ENCODE results near the gene CD300LF. TPM values are rescaled to one million over a fixed set of nuclear protein-coding genes. Genes with fewer than 3 reads are reported as not detected.

The CD300LF gene
- total RNA-seq, 1 donor from 2014 or later: 66.2 TPM

GRCh38 chr17:74711058-74711824 is 1.5 kb downstream of the CD300LF start:
- Histone ChIP-seq H3K9me3 (no peaks in the 10 kb centered on the region), H3K27me3 (ENCODE audit: low read depth) (peaks cover 5% of the 10 kb centered on the region), H3K36me3 (no peaks in the 10 kb centered on the region), H3K4me3 (peak overlapping the region; percentile 42), H3K4me1 (peaks cover 16% of the 10 kb centered on the region), H3K27ac (no peak overlapping the region)
- intact Hi-C loops (cut with DNase I): no loop called here
- no peak for TF ChIP-seq CTCF (IDR thresholded peaks at IDR 0.05)
- ATAC-seq (no peak), DNase-seq (no peak)

- Histone ChIP-seq H3K4me3 (no peak overlapping the region), H3K27me3 (ENCODE audit: low read depth) (peaks cover 10% of the 10 kb centered on the region), H3K4me1 (peaks cover 22% of the 10 kb centered on the region), H3K27ac (no peak overlapping the region), H3K36me3 (peaks cover 3% of the 10 kb centered on the region), H3K9me3 (no peaks in the 10 kb centered on the region)
- ATAC-seq (peak; percentile 85 to 86), DNase-seq (peak; percentile 73)
- no peak for TF ChIP-seq CTCF (IDR thresholded peaks at IDR 0.05)
- intact Hi-C loops (cut with DNase I): no loop called here
These were observed 8.2 kb downstream of the CD300LF start for GRCh38 chr17:74704544-74704943.

- Histone ChIP-seq H3K4me1 (peaks cover 22% of the 10 kb centered on the region), H3K4me3 (no peak overlapping the region), H3K27ac (no peak overlapping the region), H3K27me3 (ENCODE audit: low read depth) (peaks cover 10% of the 10 kb centered on the region), H3K9me3 (no peaks in the 10 kb centered on the region), H3K36me3 (peaks cover 4% of the 10 kb centered on the region)
- no peak for DNase-seq
- intact Hi-C loops (cut with DNase I): no loop called here
- ATAC-seq: peak in 1 of 2 donors; percentile 25
- TF ChIP-seq CTCF (IDR thresholded peaks at IDR 0.05): no peak
These were observed 9.4 kb downstream of the CD300LF start for GRCh38 chr17:74703311-74703710.

GRCh38 chr17:74702116-74702871 is 10.4 kb downstream of the CD300LF start:
- intact Hi-C loops (cut with DNase I): no loop called here
- Histone ChIP-seq H3K27ac (no peak overlapping the region), H3K36me3 (peaks cover 4% of the 10 kb centered on the region), H3K9me3 (no peaks in the 10 kb centered on the region), H3K27me3 (ENCODE audit: low read depth) (peaks cover 10% of the 10 kb centered on the region), H3K4me1 (peaks cover 29% of the 10 kb centered on the region), H3K4me3 (no peak overlapping the region)
- DNase-seq: peak; percentile 66
- peak; percentile 54 to 69 for ATAC-seq
- no peak for TF ChIP-seq CTCF (IDR thresholded peaks at IDR 0.05)

- intact Hi-C loops (cut with DNase I): no loop called here
- TF ChIP-seq CTCF (IDR thresholded peaks at IDR 0.05): no peak
These were observed 13.5 kb downstream of the CD300LF start for GRCh38 chr17:74699236-74699635.

More at GRCh38 chr17:74699236-74699635, 13.5 kb downstream of the CD300LF start:
- ATAC-seq: no peak
- Histone ChIP-seq H3K27ac (no peak overlapping the region), H3K36me3 (peaks cover 4% of the 10 kb centered on the region), H3K4me1 (peaks cover 28% of the 10 kb centered on the region), H3K9me3 (no peaks in the 10 kb centered on the region), H3K27me3 (ENCODE audit: low read depth) (peaks cover 10% of the 10 kb centered on the region), H3K4me3 (no peak overlapping the region)
- no peak for DNase-seq

Data from lower lobe of right lung (tissue), 2 donors.